GM12878 (cell line): Measurements from ENCODE around the gene ZNF311. TPM values are rescaled to one million over a fixed set of nuclear protein-coding genes. Genes with fewer than 3 reads are reported as not detected.

Source experiments
- CEBPB ChIP-seq, 2 experiments: fragments of 150-350 bp in 1 of 2; IDR thresholded peaks; 2 replicates each; pipeline ENCODE4 v1.6.1; 2012 to 2014; ENCODE audit warnings: low read depth in 2 of 2, low read length in 2 of 2, borderline replicate concordance in 1 of 2, inconsistent platforms in 1 of 2
- JUND ChIP-seq: IDR thresholded peaks from 2 replicates; pipeline ENCODE4 v1.6.1; 2012; ENCODE audit warnings: low read depth, mild to moderate bottlenecking, low read length, improper control_type of control experiment, moderate library complexity
- MYC ChIP-seq: IDR thresholded peaks from 2 replicates; pipeline ENCODE4 v1.6.1; 2011; ENCODE audit warnings: mild to moderate bottlenecking, low read length, moderate library complexity, inconsistent platforms; ENCODE audit not compliant: insufficient read depth, insufficient replicate concordance, insufficient read length, severe bottlenecking
- POLR2A ChIP-seq: IDR thresholded peaks from 2 replicates; pipeline ENCODE4 v1.6.1; 2011; ENCODE audit warnings: low read depth, mild to moderate bottlenecking, low read length
- SIN3A ChIP-seq: IDR thresholded peaks from 2 replicates; pipeline ENCODE4 v1.6.1; 2012; ENCODE audit warnings: low read depth, low read length, improper control_type of control experiment
- WRNIP1 ChIP-seq: IDR thresholded peaks from 2 replicates; pipeline ENCODE4 v1.6.1; 2011; ENCODE audit warnings: low read depth, low read length, improper control_type of control experiment, borderline replicate concordance
- polyA plus RNA-seq, 11 experiments: library from polyadenylated mRNA; depleted of rRNA in 4 of 11; unstranded in 6 of 11; stranded (reverse) in 5 of 11; fragments of >200 nt; fragmentation: Nextera tagmentation in 4 of 11; fragmentation: Illumina TruSeq in 1 of 11; extraction: Ambion mirVana in 4 of 11; extraction: Trizol in 1 of 11; gene quantifications; 1 replicate in 1 of 11; 2 replicates in 10 of 11; pipeline versions ENCODE4 v1.2.1 to v1.2.3, GENCODE V29; 2011 to 2016; ENCODE audit warnings: inconsistent platforms in 2 of 11, missing spikeins in 2 of 11, low read depth in 1 of 11
- small RNA-seq: library from RNA; depleted of rRNA; stranded (forward); fragments of <200 nt; gene quantifications from one replicate; pipeline ENCODE3, GENCODE V24; 2014
- total RNA-seq, 4 experiments: library from RNA; depleted of rRNA in 3 of 4; stranded (reverse); fragments of >200 nt in 3 of 4; fragmentation: Illumina TruSeq in 1 of 4; extraction: Trizol in 1 of 4; gene quantifications; 2 replicates each; pipeline versions ENCODE4 v1.2.1 to v1.2.3, GENCODE V29; 2013 to 2021
- TF ChIP-seq, protein P1 (sequence below), 3 experiments: IDR thresholded peaks in 2 of 3; conservative IDR thresholded peaks in 1 of 3; 2 replicates each; pipeline ENCODE4 v1.5.1; 2011; ENCODE audit warnings: low read depth in 3 of 3, low read length in 3 of 3, mild to moderate bottlenecking in 3 of 3, control low read depth in 2 of 3, moderate library complexity in 2 of 3, inconsistent platforms in 1 of 3, mixed read lengths in 1 of 3; ENCODE audit not compliant: control insufficient read depth in 2 of 3, insufficient read depth in 1 of 3; ENCODE audit errors: extremely low read depth in 1 of 3
- TF ChIP-seq, protein P2 (sequence below): IDR thresholded peaks from 2 replicates; pipeline ENCODE4 v1.6.1; 2011; ENCODE audit warnings: borderline replicate concordance, low read depth, mild to moderate bottlenecking, moderate library complexity, low read length; ENCODE audit not compliant: insufficient read depth, poor library complexity, severe bottlenecking

The ZNF311 gene
- total and polyA plus RNA-seq, 10 of the 15 experiments (the other 5 are each of a cell fraction or from before 2014, with no cell fraction given) = 0.07 TPM; not detected in 9

DNA sequence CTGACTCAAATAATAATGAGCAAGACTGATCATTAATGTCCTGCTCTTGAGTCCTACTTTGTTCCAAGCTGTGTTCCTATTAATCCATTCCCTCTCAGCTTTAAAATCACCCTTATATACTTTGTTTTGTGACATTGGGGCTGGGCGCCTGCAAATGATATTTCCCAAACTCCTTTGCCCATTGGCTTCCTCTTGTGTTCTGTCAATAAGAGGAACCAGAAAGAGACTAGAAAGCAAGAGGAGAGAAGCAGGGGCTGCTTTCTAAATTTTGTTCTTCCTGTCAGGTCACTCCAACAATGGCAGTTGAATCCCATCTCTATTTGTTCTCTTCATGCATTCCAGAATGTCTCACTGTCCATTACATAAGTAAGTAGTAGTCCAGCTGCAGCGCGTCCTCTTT lies 59.8 kb downstream of the ZNF311 start (continued):
- TF ChIP-seq, protein P1, sequence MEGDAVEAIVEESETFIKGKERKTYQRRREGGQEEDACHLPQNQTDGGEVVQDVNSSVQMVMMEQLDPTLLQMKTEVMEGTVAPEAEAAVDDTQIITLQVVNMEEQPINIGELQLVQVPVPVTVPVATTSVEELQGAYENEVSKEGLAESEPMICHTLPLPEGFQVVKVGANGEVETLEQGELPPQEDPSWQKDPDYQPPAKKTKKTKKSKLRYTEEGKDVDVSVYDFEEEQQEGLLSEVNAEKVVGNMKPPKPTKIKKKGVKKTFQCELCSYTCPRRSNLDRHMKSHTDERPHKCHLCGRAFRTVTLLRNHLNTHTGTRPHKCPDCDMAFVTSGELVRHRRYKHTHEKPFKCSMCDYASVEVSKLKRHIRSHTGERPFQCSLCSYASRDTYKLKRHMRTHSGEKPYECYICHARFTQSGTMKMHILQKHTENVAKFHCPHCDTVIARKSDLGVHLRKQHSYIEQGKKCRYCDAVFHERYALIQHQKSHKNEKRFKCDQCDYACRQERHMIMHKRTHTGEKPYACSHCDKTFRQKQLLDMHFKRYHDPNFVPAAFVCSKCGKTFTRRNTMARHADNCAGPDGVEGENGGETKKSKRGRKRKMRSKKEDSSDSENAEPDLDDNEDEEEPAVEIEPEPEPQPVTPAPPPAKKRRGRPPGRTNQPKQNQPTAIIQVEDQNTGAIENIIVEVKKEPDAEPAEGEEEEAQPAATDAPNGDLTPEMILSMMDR (IDR thresholded peaks at IDR 0.05 in 2 of 3, conservative IDR thresholded peaks at IDR 0.05 in 1 of 3; ENCODE audit: control insufficient read depth in 2 of 3, extremely low read depth in 1 of 3, insufficient read depth in 1 of 3, low read depth in 3 of 3, low read length in 3 of 3) = no peak
- TF ChIP-seq SIN3A = no peak
- TF ChIP-seq CEBPB (IDR thresholded peaks at IDR 0.05; ENCODE audit: borderline replicate concordance in 1 of 2, low read depth in 2 of 2, low read length in 2 of 2) = no peak
- TF ChIP-seq WRNIP1 = no peak
- TF ChIP-seq POLR2A = no peak
- TF ChIP-seq, protein P2, sequence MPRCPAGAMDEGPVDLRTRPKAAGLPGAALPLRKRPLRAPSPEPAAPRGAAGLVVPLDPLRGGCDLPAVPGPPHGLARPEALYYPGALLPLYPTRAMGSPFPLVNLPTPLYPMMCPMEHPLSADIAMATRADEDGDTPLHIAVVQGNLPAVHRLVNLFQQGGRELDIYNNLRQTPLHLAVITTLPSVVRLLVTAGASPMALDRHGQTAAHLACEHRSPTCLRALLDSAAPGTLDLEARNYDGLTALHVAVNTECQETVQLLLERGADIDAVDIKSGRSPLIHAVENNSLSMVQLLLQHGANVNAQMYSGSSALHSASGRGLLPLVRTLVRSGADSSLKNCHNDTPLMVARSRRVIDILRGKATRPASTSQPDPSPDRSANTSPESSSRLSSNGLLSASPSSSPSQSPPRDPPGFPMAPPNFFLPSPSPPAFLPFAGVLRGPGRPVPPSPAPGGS = no peak
- no peak for TF ChIP-seq MYC
- TF ChIP-seq JUND = no peak

Small RNA genes within 50 kb of the gene (small RNA-seq; reads per million reads assigned to genes)
- 0.35 reads per million for gene RN7SL471P

Other genes starting within 250 kb of the ZNF311 start
- gene TRIM27, start 81.3 kb downstream of the ZNF311 start, total RNA-seq (2014; rRNA removed) = 68.8 and 72.2 TPM in 2 replicates
- 60.2 and 63.7 TPM in 2 replicates for gene TRIM27, start 81.3 kb downstream of the ZNF311 start, total RNA-seq (2014; rRNA removed; fragmentation: Illumina TruSeq; extraction: Trizol)
- gene TRIM27, start 81.3 kb downstream of the ZNF311 start, total RNA-seq (2021) = 53.6 and 55.6 TPM in 2 replicates
- gene TRIM27, start 81.3 kb downstream of the ZNF311 start, polyA plus RNA-seq (2011; rRNA removed) = 66.3 and 74.7 TPM in 2 replicates
- gene TRIM27, start 81.3 kb downstream of the ZNF311 start, polyA plus RNA-seq (2014; fragmentation: Illumina TruSeq; extraction: Trizol) = 47.5 and 52.6 TPM in 2 replicates
- gene TRIM27, start 81.3 kb downstream of the ZNF311 start, polyA plus RNA-seq (2014; fragmentation: Nextera tagmentation; extraction: Ambion mirVana) = 10 to 100 TPM; 18.5 to 27.9 TPM
- gene TRIM27, start 81.3 kb downstream of the ZNF311 start, polyA plus RNA-seq (2014; rRNA removed) = 51.4 and 56.9 TPM in 2 replicates
- gene TRIM27, start 81.3 kb downstream of the ZNF311 start, polyA plus RNA-seq (2016; fragmentation: Nextera tagmentation; extraction: Ambion mirVana) = 10 to 100 TPM; 59.1 to 63.8 TPM
- not detected in 2 replicates for gene OR2W1, start 39.9 kb upstream of the ZNF311 start, total RNA-seq (2014; rRNA removed)
- not detected in 2 replicates for gene OR2W1, start 39.9 kb upstream of the ZNF311 start, total RNA-seq (2014; rRNA removed; fragmentation: Illumina TruSeq; extraction: Trizol)
- gene OR2W1, start 39.9 kb upstream of the ZNF311 start, total RNA-seq (2021) = not detected in 2 replicates
- not detected in 2 replicates for gene OR2W1, start 39.9 kb upstream of the ZNF311 start, polyA plus RNA-seq (2011; rRNA removed)
- not detected in 2 replicates for gene OR2W1, start 39.9 kb upstream of the ZNF311 start, polyA plus RNA-seq (2014; fragmentation: Illumina TruSeq; extraction: Trizol)
- gene OR2W1, start 39.9 kb upstream of the ZNF311 start, polyA plus RNA-seq (2014; fragmentation: Nextera tagmentation; extraction: Ambion mirVana) = not detected
- gene OR2W1, start 39.9 kb upstream of the ZNF311 start, polyA plus RNA-seq (2014; rRNA removed) = not detected in 2 replicates
- not detected for gene OR2W1, start 39.9 kb upstream of the ZNF311 start, polyA plus RNA-seq (2016; fragmentation: Nextera tagmentation; extraction: Ambion mirVana)
- gene OR2B3, start 82.0 kb upstream of the ZNF311 start, total RNA-seq (2014; rRNA removed) = not detected in 2 replicates
- gene OR2B3, start 82.0 kb upstream of the ZNF311 start, total RNA-seq (2014; rRNA removed; fragmentation: Illumina TruSeq; extraction: Trizol) = not detected in 2 replicates
- not detected in 2 replicates for gene OR2B3, start 82.0 kb upstream of the ZNF311 start, total RNA-seq (2021)
- gene OR2B3, start 82.0 kb upstream of the ZNF311 start, polyA plus RNA-seq (2011; rRNA removed) = not detected in 2 replicates
- not detected in 2 replicates for gene OR2B3, start 82.0 kb upstream of the ZNF311 start, polyA plus RNA-seq (2014; fragmentation: Illumina TruSeq; extraction: Trizol)
- not detected for gene OR2B3, start 82.0 kb upstream of the ZNF311 start, polyA plus RNA-seq (2014; fragmentation: Nextera tagmentation; extraction: Ambion mirVana)
- gene OR2B3, start 82.0 kb upstream of the ZNF311 start, polyA plus RNA-seq (2014; rRNA removed) = not detected in 2 replicates
- not detected for gene OR2B3, start 82.0 kb upstream of the ZNF311 start, polyA plus RNA-seq (2016; fragmentation: Nextera tagmentation; extraction: Ambion mirVana)
- gene OR2J1, start 94.2 kb upstream of the ZNF311 start, total RNA-seq (2014; rRNA removed) = not detected in 2 replicates
- not detected in 2 replicates for gene OR2J1, start 94.2 kb upstream of the ZNF311 start, total RNA-seq (2014; rRNA removed; fragmentation: Illumina TruSeq; extraction: Trizol)
- gene OR2J1, start 94.2 kb upstream of the ZNF311 start, total RNA-seq (2021) = not detected in 2 replicates
- not detected in 2 replicates for gene OR2J1, start 94.2 kb upstream of the ZNF311 start, polyA plus RNA-seq (2011; rRNA removed)
- gene OR2J1, start 94.2 kb upstream of the ZNF311 start, polyA plus RNA-seq (2014; fragmentation: Illumina TruSeq; extraction: Trizol) = not detected in 2 replicates
- not detected for gene OR2J1, start 94.2 kb upstream of the ZNF311 start, polyA plus RNA-seq (2014; fragmentation: Nextera tagmentation; extraction: Ambion mirVana)
- not detected in 2 replicates for gene OR2J1, start 94.2 kb upstream of the ZNF311 start, polyA plus RNA-seq (2014; rRNA removed)
- not detected for gene OR2J1, start 94.2 kb upstream of the ZNF311 start, polyA plus RNA-seq (2016; fragmentation: Nextera tagmentation; extraction: Ambion mirVana)
- gene OR2J3, start 102.7 kb upstream of the ZNF311 start, total RNA-seq (2014; rRNA removed) = not detected in 2 replicates
- not detected in 2 replicates for gene OR2J3, start 102.7 kb upstream of the ZNF311 start, total RNA-seq (2014; rRNA removed; fragmentation: Illumina TruSeq; extraction: Trizol)
- not detected in 2 replicates for gene OR2J3, start 102.7 kb upstream of the ZNF311 start, total RNA-seq (2021)
- not detected in 2 replicates for gene OR2J3, start 102.7 kb upstream of the ZNF311 start, polyA plus RNA-seq (2011; rRNA removed)
- not detected in 2 replicates for gene OR2J3, start 102.7 kb upstream of the ZNF311 start, polyA plus RNA-seq (2014; fragmentation: Illumina TruSeq; extraction: Trizol)
- not detected for gene OR2J3, start 102.7 kb upstream of the ZNF311 start, polyA plus RNA-seq (2014; fragmentation: Nextera tagmentation; extraction: Ambion mirVana)
- gene OR2J3, start 102.7 kb upstream of the ZNF311 start, polyA plus RNA-seq (2014; rRNA removed) = not detected in 2 replicates
- not detected for gene OR2J3, start 102.7 kb upstream of the ZNF311 start, polyA plus RNA-seq (2016; fragmentation: Nextera tagmentation; extraction: Ambion mirVana)
- gene OR2J2, start 165.6 kb upstream of the ZNF311 start, total RNA-seq (2014; rRNA removed) = not detected in 2 replicates
- not detected in 2 replicates for gene OR2J2, start 165.6 kb upstream of the ZNF311 start, total RNA-seq (2014; rRNA removed; fragmentation: Illumina TruSeq; extraction: Trizol)
- gene OR2J2, start 165.6 kb upstream of the ZNF311 start, total RNA-seq (2021) = not detected in 2 replicates
- gene OR2J2, start 165.6 kb upstream of the ZNF311 start, polyA plus RNA-seq (2011; rRNA removed) = not detected in 2 replicates
- gene OR2J2, start 165.6 kb upstream of the ZNF311 start, polyA plus RNA-seq (2014; fragmentation: Illumina TruSeq; extraction: Trizol) = not detected in 2 replicates
- gene OR2J2, start 165.6 kb upstream of the ZNF311 start, polyA plus RNA-seq (2014; fragmentation: Nextera tagmentation; extraction: Ambion mirVana) = not detected
- not detected in 2 replicates for gene OR2J2, start 165.6 kb upstream of the ZNF311 start, polyA plus RNA-seq (2014; rRNA removed)
- not detected for gene OR2J2, start 165.6 kb upstream of the ZNF311 start, polyA plus RNA-seq (2016; fragmentation: Nextera tagmentation; extraction: Ambion mirVana)